ENCODE data around the gene BEND7.

DNA sequence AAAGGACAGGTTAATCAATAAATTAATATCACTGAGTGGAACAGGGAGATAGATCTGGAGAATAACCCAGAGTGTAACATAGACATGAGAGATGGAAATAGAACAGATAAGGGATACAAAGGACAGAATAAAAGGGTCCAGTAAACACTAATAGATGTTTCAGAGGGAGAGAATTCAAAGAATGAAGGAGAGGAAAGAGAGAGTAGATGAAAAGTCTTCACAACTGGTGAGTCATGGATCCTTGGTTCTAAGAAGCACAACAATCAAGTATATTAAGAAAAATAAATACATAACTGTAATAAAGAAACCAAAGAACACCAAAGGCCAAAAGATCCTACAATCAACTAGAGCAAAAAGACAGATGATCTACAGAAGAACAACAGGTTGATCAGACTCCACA, 66.3 kb downstream of the BEND7 start:
- TF ChIP-seq POLR2A (IDR thresholded peaks at IDR 0.05; ENCODE audit: low read depth) (no peak), POLR2AphosphoS5 (IDR thresholded peaks at IDR 0.05) (no peak)
